ENCODE data around the gene GPR68. TPM values are rescaled to one million over a fixed set of nuclear protein-coding genes. Genes with fewer than 3 reads are reported as not detected.

GPR68 gene
- total and polyA plus RNA-seq, 2 experiments from 2014 or later, result 0.19 to 0.35 TPM

GRCh38 chr14:91231446-91231845, 13.1 kb downstream of the GPR68 start (continued):
- TF ChIP-seq ETS1 (IDR thresholded peaks at IDR 0.05), result no peak
- no peak for TF ChIP-seq REST (IDR thresholded peaks at IDR 0.05; ENCODE audit: unreplicated experiment)
- no peak for TF ChIP-seq EZH2phosphoT487 (IDR thresholded peaks at IDR 0.05; ENCODE audit: unreplicated experiment)
- no peak for TF ChIP-seq ZNF331 (CRISPR knock-in tag; IDR thresholded peaks at IDR 0.05; ENCODE audit: low read depth)
- no peak for TF ChIP-seq POLR2AphosphoS5 (IDR thresholded peaks at IDR 0.05; ENCODE audit: low read depth)
- TF ChIP-seq CREB1 (CRISPR knock-in tag; IDR thresholded peaks at IDR 0.05; ENCODE audit: low read depth), result no peak
- TF ChIP-seq NANOG (IDR thresholded peaks at IDR 0.05; ENCODE audit: borderline replicate concordance), result no peak
- no peak for TF ChIP-seq CTCF (conservative IDR thresholded peaks at IDR 0.05; ENCODE audit: low read depth in 2 of 2)
- TF ChIP-seq ZNF114 (CRISPR knock-in tag; IDR thresholded peaks at IDR 0.05), result no peak

GRCh38 chr14:91230397-91231035, 14.0 kb downstream of the GPR68 start:
- H4K20me1 ChIP-seq (replicated peaks; ENCODE audit: insufficient read depth), result no peaks in the 10 kb centered on the region; the same call in 1 of the 2 replicates
- ATAC-seq (no peak), DNase-seq (ENCODE audit: low spot score) (no peak)
- no peak overlapping the region for H3K27ac ChIP-seq (ENCODE audit: low read depth)
- Mint-ChIP-seq H3K4me3 (no peak overlapping the region), H3K27ac (no peak overlapping the region), H3K27me3 (ENCODE audit: insufficient read depth, low read depth, poor library complexity) (peaks cover 8% of the 10 kb centered on the region), H3K9me3 (peaks cover 24% of the 10 kb centered on the region), H3K36me3 (ENCODE audit: low read depth) (peaks cover 23% of the 10 kb centered on the region), H3K4me1 (peaks cover 20% of the 10 kb centered on the region)
- H3K4me1 ChIP-seq (ENCODE audit: insufficient read depth), result peaks cover 14% of the 10 kb centered on the region; the same call in 1 of the 2 replicates
- no peaks in the 10 kb centered on the region for H3K79me2 ChIP-seq (replicated peaks; ENCODE audit: insufficient read depth)
- no peak overlapping the region for H3K4me2 ChIP-seq
- H3K9me2 ChIP-seq (ENCODE audit: insufficient read depth), result peaks cover 5% of the 10 kb centered on the region; the same call in 1 of the 2 replicates
- no peaks in the 10 kb centered on the region for H3K36me3 ChIP-seq (ENCODE audit: insufficient read depth)
- no peaks in the 10 kb centered on the region for H3F3A ChIP-seq (replicated peaks; ENCODE audit: low read depth)
- H3K4me3 ChIP-seq, result no peak overlapping the region
- no peaks in the 10 kb centered on the region for H3K27me3 ChIP-seq (ENCODE audit: insufficient read depth)
- H2AFZ ChIP-seq, result no peak overlapping the region
- TF ChIP-seq STAT1 (IDR thresholded peaks at IDR 0.05; ENCODE audit: unreplicated experiment) (no peak), ZNF462 (CRISPR knock-in tag; IDR thresholded peaks at IDR 0.05) (no peak), EZH2 (IDR thresholded peaks at IDR 0.05; ENCODE audit: low read depth, unreplicated experiment) (no peak), POLR2AphosphoS5 (IDR thresholded peaks at IDR 0.05; ENCODE audit: low read depth) (no peak)

Data from GM23338 (cell line).